Small intestine (tissue), 7 donors: ENCODE data around the gene SLF2. TPM values are rescaled to one million over a fixed set of nuclear protein-coding genes. Genes with fewer than 3 reads are reported as not detected.

Source experiments
- DNase-seq, 2 donors: peaks; one replicate each; pipeline versions ENCODE4 v3.0.0 to v3.0.0-alpha.2; 2013
- FAIRE-seq: peaks from 2 replicates; lab custom pipeline; 2012; peaks lifted over from hg19 to GRCh38; lab: Jason Lieb, UNC
- H3K27ac ChIP-seq, 3 donors: one replicate each; pipeline ENCODE4 v1.5.1; 2013; ENCODE audit warnings: low read length in 2 of 3, mild to moderate bottlenecking in 2 of 3, control low read depth in 1 of 3, inconsistent platforms in 1 of 3, low read depth in 1 of 3, moderate library complexity in 1 of 3
- H3K27me3 ChIP-seq, 3 donors: one replicate each; pipeline ENCODE4 v1.6.1; 2013; ENCODE audit warnings: low read length in 3 of 3, inconsistent platforms in 1 of 3; ENCODE audit not compliant: control insufficient read depth in 3 of 3, insufficient read depth in 3 of 3
- H3K36me3 ChIP-seq, 3 donors: one replicate each; pipeline ENCODE4 v1.6.1; 2013; ENCODE audit warnings: low read length in 3 of 3, inconsistent platforms in 1 of 3, low read depth in 1 of 3, mild to moderate bottlenecking in 1 of 3, moderate library complexity in 1 of 3; ENCODE audit not compliant: control insufficient read depth in 3 of 3, insufficient read depth in 2 of 3
- H3K4me1 ChIP-seq, 3 donors: one replicate each; pipeline ENCODE4 v1.6.1; 2013; ENCODE audit warnings: low read length in 2 of 3, inconsistent platforms in 1 of 3, low read depth in 1 of 3, mild to moderate bottlenecking in 1 of 3, moderate library complexity in 1 of 3; ENCODE audit not compliant: control insufficient read depth in 3 of 3, insufficient read depth in 2 of 3
- H3K4me3 ChIP-seq, 3 donors: one replicate each; pipeline ENCODE4 v1.5.1; 2013; ENCODE audit warnings: low read length in 3 of 3, control low read depth in 1 of 3, inconsistent platforms in 1 of 3, low read depth in 1 of 3, mild to moderate bottlenecking in 1 of 3, moderate library complexity in 1 of 3
- H3K9me3 ChIP-seq, 2 donors: one replicate each; pipeline ENCODE4 v1.6.1; 2013; ENCODE audit warnings: low read depth in 1 of 2, low read length in 1 of 2; ENCODE audit not compliant: control insufficient read depth in 2 of 2, insufficient read depth in 1 of 2
- WGBS, 3 donors: extraction: QIAGEN DNeasy Blood & Tissue Kit; methylation state at CpG; one replicate each; pipeline ENCODE4 v1.1.7; 2013; 5-methylcytosine and 5-hydroxymethylcytosine counted together
- polyA plus RNA-seq, 4 donors: library from polyadenylated mRNA; stranded (reverse) in 3 of 4; unstranded in 1 of 4; fragments of 200-250 nt in 3 of 4; fragments of 120-200 nt in 1 of 4; gene quantifications; one replicate each; pipeline versions ENCODE4 v1.2.1 to v1.2.3, GENCODE V29; 2013
- donor health status: healthy with polysubstance abuse.
- donor health status: control.
- donor health status: control.
- donor health status: Bipolar disorder and iron deficiency.
- donor health status: healthy.

The SLF2 gene
- polyA plus RNA-seq, 4 donors = 3.8 to 29.2 (median 5.6) TPM

GRCh38 chr10:100930368-100930767 lies 17.6 kb downstream of the SLF2 start:
- Histone ChIP-seq H3K9me3 (no peaks in the 10 kb centered on the region), H3K27ac (no peak overlapping the region), H3K27me3 (no peaks in the 10 kb centered on the region), H3K4me3 (no peak overlapping the region), H3K36me3 (peaks cover 2 to 28% (median 21%) of the 10 kb centered on the region in 3 donors), H3K4me1 (no peaks in the 10 kb centered on the region)
- FAIRE-seq (no peak), DNase-seq (no peak)

GRCh38 chr10:100934084-100934659 lies 21.4 kb downstream of the SLF2 start:
- no peaks in the 10 kb centered on the region for H3K27me3 ChIP-seq
- DNase-seq = peak; percentile 18 to 20
- WGBS, 3 donors = 93 to 95% (median 94%) methylated on average over 3 of the region's 3 CpGs
- FAIRE-seq = no peak
- no peak overlapping the region for H3K27ac ChIP-seq
- H3K4me1 ChIP-seq = no peaks in the 10 kb centered on the region
- peaks cover 0 to 36% (median 20%) of the 10 kb centered on the region in 3 donors for H3K36me3 ChIP-seq
- no peak overlapping the region for H3K4me3 ChIP-seq
- no peaks in the 10 kb centered on the region for H3K9me3 ChIP-seq

GRCh38 chr10:100939763-100940344 lies 27.1 kb downstream of the SLF2 start:
- FAIRE-seq = no peak
- H3K4me1 ChIP-seq = no peaks in the 10 kb centered on the region
- no peak for DNase-seq
- H3K36me3 ChIP-seq = peaks cover 4 to 45% (median 12%) of the 10 kb centered on the region in 3 donors
- H3K4me3 ChIP-seq = no peak overlapping the region
- no peak overlapping the region for H3K27ac ChIP-seq
- no peaks in the 10 kb centered on the region for H3K9me3 ChIP-seq
- H3K27me3 ChIP-seq = no peaks in the 10 kb centered on the region

- H3K4me3 ChIP-seq = no peak overlapping the region
Observed at GRCh38 chr10:100942229-100942628, 29.5 kb downstream of the SLF2 start.

GRCh38 chr10:100943508-100943907 lies 30.7 kb downstream of the SLF2 start:
- DNase-seq (no peak), FAIRE-seq (no peak)
- Histone ChIP-seq H3K4me1 (no peaks in the 10 kb centered on the region), H3K36me3 (peaks cover 4 to 34% (median 8%) of the 10 kb centered on the region in 3 donors), H3K27me3 (no peaks in the 10 kb centered on the region), H3K4me3 (no peak overlapping the region), H3K9me3 (no peaks in the 10 kb centered on the region), H3K27ac (no peak overlapping the region)

More at GRCh38 chr10:100942229-100942628, 29.5 kb downstream of the SLF2 start:
- Histone ChIP-seq H3K27me3 (no peaks in the 10 kb centered on the region), H3K27ac (no peak overlapping the region), H3K36me3 (peaks cover 4 to 34% (median 10%) of the 10 kb centered on the region in 3 donors), H3K4me1 (no peaks in the 10 kb centered on the region), H3K9me3 (no peaks in the 10 kb centered on the region)
- DNase-seq (no peak), FAIRE-seq (no peak)
- 97 to 99% (median 97%) methylated on average over 3 of the region's 3 CpGs for WGBS, 3 donors

- Histone ChIP-seq H3K4me3 (no peak overlapping the region), H3K36me3 (peaks cover 2 to 33% (median 7%) of the 10 kb centered on the region in 3 donors), H3K4me1 (no peaks in the 10 kb centered on the region), H3K27me3 (no peaks in the 10 kb centered on the region), H3K9me3 (no peaks in the 10 kb centered on the region), H3K27ac (no peak overlapping the region)
- DNase-seq (no peak), FAIRE-seq (no peak)
Observed at GRCh38 chr10:100945754-100946153, 33.0 kb downstream of the SLF2 start.

GRCh38 chr10:100948916-100949315 lies 36.2 kb downstream of the SLF2 start:
- peaks cover 5 to 49% (median 15%) of the 10 kb centered on the region in 3 donors for H3K36me3 ChIP-seq
- no peak for FAIRE-seq
- WGBS, 3 donors = 96 to 98% (median 96%) methylated on average over 3 of the region's 3 CpGs

GRCh38 chr10:100960251-100960650 lies 47.5 kb downstream of the SLF2 start:
- Histone ChIP-seq H3K4me1 (no peaks in the 10 kb centered on the region), H3K36me3 (peaks cover 4 to 25% (median 8%) of the 10 kb centered on the region in 3 donors)

More at GRCh38 chr10:100948916-100949315, 36.2 kb downstream of the SLF2 start:
- no peaks in the 10 kb centered on the region for H3K4me1 ChIP-seq
- no peak for DNase-seq
- no peak overlapping the region for H3K27ac ChIP-seq
- no peaks in the 10 kb centered on the region for H3K9me3 ChIP-seq
- H3K27me3 ChIP-seq = no peaks in the 10 kb centered on the region
- H3K4me3 ChIP-seq = no peak overlapping the region

More at GRCh38 chr10:100960251-100960650, 47.5 kb downstream of the SLF2 start:
- Histone ChIP-seq H3K9me3 (no peaks in the 10 kb centered on the region), H3K4me3 (no peak overlapping the region), H3K27ac (no peak overlapping the region), H3K27me3 (no peaks in the 10 kb centered on the region)
- FAIRE-seq (no peak), DNase-seq (no peak)
